NCI-H2107 treated with DMSO at 0.1 percent for 48 hours (cell line): ENCODE results near the gene NCAPD3.
A peak's percentile ranks its signal among the peaks of the same experiment; 100 is the strongest.

Experiments used
- DNase-seq: peaks from one replicate; lab custom pipeline; 2025; ENCODE audit not compliant: unreplicated experiment; lab: John Stamatoyannopoulos, UW

The NCAPD3 gene

DNA sequence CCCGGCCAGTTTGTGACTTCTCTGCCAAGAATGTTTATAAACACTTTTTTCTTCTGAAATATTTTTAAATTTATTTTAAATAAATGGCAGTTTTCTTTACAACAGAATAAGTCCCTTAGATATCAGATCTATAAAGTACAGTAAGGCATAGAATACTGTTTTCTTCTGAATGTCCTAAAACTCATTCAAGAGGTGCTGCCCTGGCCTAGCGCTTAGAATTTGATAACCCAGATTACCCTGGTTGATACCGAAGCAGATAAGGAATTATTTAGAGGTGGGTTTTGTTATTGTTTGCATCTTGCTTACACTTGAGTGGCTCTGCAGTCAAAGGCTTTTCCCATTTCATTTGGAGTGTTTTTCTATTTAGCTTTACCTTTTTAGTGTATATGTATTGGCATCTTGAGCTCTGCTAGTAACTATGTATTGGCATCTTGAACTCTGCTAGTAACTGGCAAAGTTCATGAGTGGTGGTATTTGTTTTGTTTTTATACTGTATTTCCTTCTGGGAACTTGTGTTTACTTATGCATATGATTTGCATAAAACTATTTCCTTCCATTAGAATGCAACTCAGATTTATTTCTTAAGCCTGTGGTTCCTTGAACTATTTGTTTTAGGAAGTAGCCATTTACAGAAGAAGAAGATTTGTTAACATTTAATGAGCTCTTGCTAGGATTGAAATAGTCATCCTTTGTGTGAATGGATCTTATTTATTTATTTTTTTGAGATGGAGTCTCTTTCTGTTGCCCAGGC lies 30.8 kb upstream of the NCAPD3 start:
- no peak for DNase-seq

GRCh38 chr11:134253188-134253993 lies 29.6 kb upstream of the NCAPD3 start, which contains the start of the genes ACAD8 and THYN1:
ACAD8 (plus strand) TSS chr11:134253568; CDS start chr11:134253601, 33 bp downstream.
THYN1 (minus strand) TSS chr11:134253352; CDS start chr11:134252882, 470 bp downstream.
- peak; percentile 95 for DNase-seq

DNA sequence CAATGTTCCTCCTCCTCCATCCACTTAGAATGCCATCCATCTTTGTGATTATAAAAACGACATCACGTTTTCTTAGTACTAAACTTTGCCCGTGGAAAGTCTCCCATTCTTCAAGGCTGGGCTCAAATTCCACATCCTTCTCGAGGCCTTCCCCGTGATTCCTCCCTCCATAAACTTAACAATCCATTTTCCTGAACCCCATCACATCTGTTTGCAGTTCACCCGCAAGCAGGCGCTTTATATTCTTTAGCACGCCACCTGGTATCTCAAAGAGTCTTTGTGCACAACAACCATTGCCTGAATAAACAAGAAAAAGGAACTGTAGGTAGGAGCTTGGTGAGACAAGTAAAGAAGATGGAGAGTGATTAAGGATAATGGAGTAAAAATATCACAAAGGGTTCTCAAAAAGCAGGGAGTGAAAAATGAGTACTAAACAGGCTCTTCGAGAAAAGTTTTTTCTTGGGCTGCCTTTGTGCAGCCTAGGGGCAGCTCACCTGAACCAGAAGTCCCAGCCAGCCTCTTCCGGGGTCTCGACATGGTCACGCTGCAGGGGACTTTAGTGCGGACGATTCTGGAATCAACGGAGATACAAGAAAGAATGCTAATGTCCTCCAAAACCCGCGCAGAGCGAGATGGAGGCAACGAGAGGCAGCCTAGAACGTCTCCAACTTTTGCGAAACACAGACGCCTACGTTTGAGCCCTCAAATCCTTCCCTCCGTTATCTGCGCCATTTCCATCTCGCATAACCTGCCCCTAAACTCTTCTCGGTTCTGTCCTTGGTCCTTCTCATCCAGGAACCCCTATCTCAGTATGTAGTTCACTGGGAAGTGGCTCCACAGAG lies 28.8 kb upstream of the NCAPD3 start:
- peak; percentile 90 for DNase-seq

DNA sequence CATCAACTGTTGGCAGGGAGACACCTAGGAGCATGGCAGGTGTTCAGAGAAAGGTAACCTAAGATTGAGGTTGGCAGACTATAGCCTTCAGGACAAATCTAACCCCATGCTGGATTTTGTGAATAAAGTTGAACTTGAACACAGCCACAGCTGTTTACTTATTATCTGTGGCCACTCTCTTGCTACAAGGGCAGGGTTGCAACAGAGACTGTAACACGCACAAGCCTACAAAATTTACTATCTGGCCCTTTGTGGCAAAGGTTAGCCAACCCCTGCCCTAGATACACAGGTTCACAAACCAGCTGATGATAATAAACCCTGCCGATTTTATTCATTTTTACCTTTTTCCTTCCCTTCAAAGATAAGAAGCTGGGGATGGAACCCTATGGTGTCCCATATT lies 26.9 kb upstream of the NCAPD3 start:
- no peak for DNase-seq

GRCh38 chr11:134250246-134250645 lies 26.5 kb upstream of the NCAPD3 start:
- DNase-seq = no peak

GRCh38 chr11:134248910-134249480 lies 25.2 kb upstream of the NCAPD3 start:
- no peak for DNase-seq

GRCh38 chr11:134246678-134247077 lies 22.9 kb upstream of the NCAPD3 start:
- DNase-seq = no peak

DNA sequence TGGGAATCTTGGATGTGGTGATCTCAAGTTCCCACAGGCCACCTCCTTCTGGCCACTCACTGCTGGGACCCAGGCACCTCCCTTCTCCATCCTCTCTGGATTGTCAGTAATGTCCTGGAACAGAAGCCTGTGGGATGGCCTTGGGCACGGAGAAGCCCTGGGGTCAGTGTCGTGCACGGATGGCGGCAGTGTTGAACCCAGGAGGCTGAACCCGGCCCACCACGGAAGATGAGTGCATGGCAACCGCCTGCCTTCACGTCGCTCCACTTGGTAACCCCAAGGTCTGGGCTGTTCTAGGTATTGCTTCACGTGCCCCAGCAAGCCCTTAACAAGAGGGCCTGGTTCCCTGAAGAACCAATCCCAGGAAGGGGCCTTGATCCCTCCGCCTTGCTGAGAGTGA lies 22.3 kb upstream of the NCAPD3 start:
- DNase-seq = no peak

DNA sequence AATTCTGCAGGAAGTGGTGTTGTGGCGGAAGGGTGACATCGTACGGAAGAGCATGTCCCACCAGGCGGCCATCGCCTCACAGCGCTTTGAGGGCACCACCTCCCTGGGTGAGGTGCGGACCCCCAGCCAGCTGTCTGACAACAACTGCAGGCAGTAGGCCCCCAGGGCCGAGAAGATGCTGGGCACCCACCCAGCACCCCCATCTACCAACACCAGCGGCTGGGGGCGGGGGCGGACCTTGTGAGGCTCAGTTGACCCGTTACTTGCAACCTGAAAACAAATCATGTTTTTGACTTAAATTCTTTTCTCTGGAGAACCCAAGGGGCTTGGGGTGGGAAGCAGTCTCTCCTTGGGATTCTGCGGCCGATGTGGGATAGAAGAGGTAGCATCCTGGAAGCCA lies 21.7 kb upstream of the NCAPD3 start:
- DNase-seq = no peak

GRCh38 chr11:134244593-134244992 lies 20.8 kb upstream of the NCAPD3 start:
- DNase-seq = peak; percentile 8

DNA sequence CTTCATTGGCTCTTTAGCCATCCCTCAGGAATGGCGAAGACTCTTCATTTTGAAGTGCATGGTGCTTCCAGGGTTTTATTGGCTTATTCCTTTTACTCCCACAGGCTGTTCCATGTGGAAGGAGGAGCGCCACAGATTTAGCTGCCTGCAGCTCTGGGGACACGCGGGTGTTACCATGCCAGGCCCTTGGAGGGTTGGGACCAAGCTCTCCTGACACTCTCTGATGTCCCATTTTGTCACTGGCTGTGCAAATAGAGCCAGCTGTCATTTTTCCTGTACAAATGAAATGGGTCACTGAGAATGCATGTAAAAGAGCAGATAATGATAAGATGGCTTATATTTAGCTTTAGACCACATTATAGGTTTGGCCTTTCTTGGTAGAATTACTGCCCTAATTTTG lies 20.1 kb upstream of the NCAPD3 start:
- no peak for DNase-seq

- DNase-seq = no peak
Measured at GRCh38 chr11:134242376-134242775, 18.6 kb upstream of the NCAPD3 start.

DNA sequence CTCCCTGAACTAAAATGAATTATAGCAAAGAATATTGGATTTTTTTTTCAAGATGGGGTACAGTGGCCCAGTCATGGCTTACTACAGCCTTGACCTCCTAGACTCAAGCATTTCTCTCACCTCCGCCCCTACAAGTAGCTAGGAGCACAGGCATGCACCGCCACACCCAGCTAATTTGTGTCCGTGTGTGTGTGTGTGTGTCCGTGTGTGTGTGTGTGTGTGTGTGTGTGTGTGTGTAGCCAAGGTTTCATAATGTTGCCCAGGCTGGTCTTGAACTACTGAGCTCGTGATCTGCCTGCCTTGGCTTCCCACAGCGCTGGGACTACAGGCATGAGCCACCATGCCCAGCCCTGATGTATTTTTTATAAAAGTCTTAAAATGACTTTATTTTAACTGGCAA lies 16.8 kb upstream of the NCAPD3 start:
- DNase-seq = no peak

- no peak for DNase-seq
Measured at GRCh38 chr11:134238956-134239355, 15.2 kb upstream of the NCAPD3 start.

DNA sequence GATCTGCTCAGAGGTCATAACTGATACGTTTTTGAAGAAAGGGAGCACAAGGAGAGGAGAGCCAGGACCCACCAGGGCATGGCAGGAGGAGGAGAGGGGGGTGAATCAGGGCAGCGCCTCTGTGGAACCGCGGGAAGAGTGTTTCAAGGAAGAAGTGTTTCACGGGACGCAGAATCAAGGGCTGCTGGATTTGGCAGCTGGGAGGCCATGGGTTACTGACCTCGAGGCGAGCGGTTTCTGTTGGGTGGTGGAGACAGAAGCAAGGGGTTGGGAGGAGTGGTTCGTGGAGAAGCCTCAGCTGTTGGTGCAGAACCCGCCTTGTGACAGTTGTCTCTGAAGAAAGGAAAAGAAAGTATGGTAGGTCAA lies 13.8 kb upstream of the NCAPD3 start:
- no peak for DNase-seq

DNA sequence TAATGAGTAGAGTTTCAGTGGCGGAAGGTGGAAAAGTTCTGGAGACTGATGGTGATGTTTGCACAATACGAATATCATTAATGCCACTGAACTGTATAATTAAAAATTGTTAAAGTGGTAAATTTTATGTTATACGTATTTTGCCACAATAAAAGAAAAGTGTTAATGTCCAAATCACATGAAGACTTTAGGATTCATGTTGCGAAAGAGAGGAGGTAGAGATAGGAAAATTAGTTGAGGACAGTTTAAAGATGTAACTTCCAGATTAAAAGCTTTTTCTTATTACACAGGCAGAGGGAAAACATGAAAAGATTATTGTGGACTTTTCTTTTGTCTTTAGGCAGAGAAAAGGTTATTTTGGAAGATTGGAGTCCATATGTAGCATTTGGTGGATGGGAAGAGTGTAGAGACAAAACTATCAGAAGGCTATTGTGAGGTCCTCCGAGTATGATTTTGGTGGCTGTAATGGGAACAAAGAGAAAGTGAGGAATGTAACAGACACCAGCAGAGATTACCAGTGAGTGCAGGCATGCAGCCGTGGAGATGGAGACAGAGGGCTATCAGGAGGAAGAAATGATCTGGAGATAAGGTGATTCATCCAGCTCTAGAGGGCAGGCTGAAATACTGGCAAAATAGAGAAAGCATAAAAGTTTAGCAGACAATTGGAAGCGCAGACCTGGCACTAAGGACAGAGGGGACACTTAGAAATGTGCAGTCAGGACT lies 13.2 kb upstream of the NCAPD3 start:
- no peak for DNase-seq

- DNase-seq = no peak
Measured at GRCh38 chr11:134235399-134235798, 11.6 kb upstream of the NCAPD3 start.

- DNase-seq = no peak
Measured at GRCh38 chr11:134233729-134234179, 10.0 kb upstream of the NCAPD3 start.

GRCh38 chr11:134231958-134232659 lies 8.3 kb upstream of the NCAPD3 start:
- DNase-seq = no peak

DNA sequence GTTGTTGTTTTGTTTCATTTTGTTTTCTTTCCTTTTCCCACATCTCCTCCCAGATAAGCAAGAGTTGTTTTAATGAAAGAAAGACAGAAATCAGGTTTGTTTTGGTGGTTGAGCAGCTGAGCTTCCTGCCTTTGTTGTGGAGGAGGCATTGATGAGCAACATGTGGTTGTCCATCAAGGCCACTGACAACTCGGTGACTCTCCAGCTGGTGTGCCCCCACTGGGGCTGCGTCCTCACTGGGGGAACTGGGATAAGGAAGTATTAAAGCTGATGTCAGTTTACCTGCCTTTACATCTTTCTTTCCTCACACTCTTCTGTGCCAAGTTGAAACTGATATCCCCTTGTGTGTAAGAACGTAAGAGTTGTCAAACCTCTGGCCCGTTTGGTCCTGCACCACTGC lies 6.6 kb upstream of the NCAPD3 start:
- DNase-seq = no peak
